Ascending aorta (tissue), 2 donors: ENCODE measurements around the gene F2R. TPM values are rescaled to one million over a fixed set of nuclear protein-coding genes. Genes with fewer than 3 reads are reported as not detected.
"Not testable (repeated sequence)": the region's sequence is repeated elsewhere in the genome, so short reads cannot be mapped to it uniquely, and the experiment has no call there.

Experiments
- DNase-seq, 2 donors: peaks; one replicate each; pipeline ENCODE4 v3.0.0-alpha.2; 2019; ENCODE audit warnings: low spot score in 2 of 2
- H3K27ac ChIP-seq, 2 donors: fragments of 200-600 bp; sonication (generic); one replicate each; pipeline ENCODE4 v1.5.1; 2016 to 2017; ENCODE audit warnings: mild to moderate bottlenecking in 1 of 2
- H3K27me3 ChIP-seq: fragments of 200-600 bp; sonication (generic); one replicate; pipeline ENCODE4 v1.5.1; 2017
- H3K36me3 ChIP-seq, 2 donors: fragments of 200-600 bp; sonication (generic); one replicate each; pipeline ENCODE4 v1.5.1; 2016
- H3K4me1 ChIP-seq, 2 donors: fragments of 200-600 bp; sonication (generic); one replicate each; pipeline ENCODE4 v1.5.1; 2016 to 2017; ENCODE audit warnings: mild to moderate bottlenecking in 1 of 2
- H3K4me3 ChIP-seq, 2 donors: fragments of 200-600 bp; sonication (generic); one replicate each; pipeline ENCODE4 v1.5.1; 2016 to 2017; ENCODE audit warnings: mild to moderate bottlenecking in 1 of 2
- H3K9me3 ChIP-seq, 2 donors: fragments of 200-600 bp; sonication (generic); one replicate each; pipeline ENCODE4 v1.5.1; 2016
- CTCF ChIP-seq, 3 experiments: fragments of 200-600 bp in 2 of 3; fragments of 450-650 bp in 1 of 3; sonication (generic) in 2 of 3; IDR thresholded peaks; one replicate each; pipeline ENCODE4 v1.5.1; 2016 to 2019; ENCODE audit warnings: antibody characterized with exemption in 3 of 3, mild to moderate bottlenecking in 1 of 3, moderate library complexity in 1 of 3
- intact Hi-C: fragments of 100-400 bp; cut with DNase I; formaldehyde crosslinking; loops from one replicate; pipeline ENCODE4 v1.15.1; 2023
- total RNA-seq: library from RNA; depleted of rRNA; stranded (reverse); fragments of >200 nt; gene quantifications from one replicate; pipeline ENCODE4 v1.1.0, GENCODE V29; 2016

F2R gene
- total RNA-seq, 1 donor from 2014 or later, result 131 TPM

GRCh38 chr5:76732405-76733048, 16.6 kb downstream of the F2R start:
- intact Hi-C loops, result no loop called here
- Histone ChIP-seq H3K27me3 (no peaks in the 10 kb centered on the region), H3K27ac (no peak overlapping the region), H3K36me3 (peaks cover 0 to 6% of the 10 kb centered on the region in 2 donors), H3K4me3 (no peak overlapping the region), H3K4me1 (no peaks in the 10 kb centered on the region), H3K9me3 (peaks cover 13 to 23% of the 10 kb centered on the region in 2 donors)
- DNase-seq, result no peak
- TF ChIP-seq CTCF (IDR thresholded peaks at IDR 0.05), result no peak

GRCh38 chr5:76733049-76733417, 17.1 kb downstream of the F2R start:
- DNase-seq, result no peak
- H3K4me1 ChIP-seq, result no peaks in the 10 kb centered on the region
- no peaks in the 10 kb centered on the region for H3K27me3 ChIP-seq
- H3K9me3 ChIP-seq, result peaks cover 13 to 23% of the 10 kb centered on the region in 2 donors
- H3K27ac ChIP-seq, result no peak overlapping the region
- no peak overlapping the region for H3K4me3 ChIP-seq
- peaks cover 0 to 6% of the 10 kb centered on the region in 2 donors for H3K36me3 ChIP-seq
- TF ChIP-seq CTCF (IDR thresholded peaks at IDR 0.05), result no peak
- intact Hi-C loops, result no loop called here

GRCh38 chr5:76735762-76736545, 20.0 kb downstream of the F2R start:
- Histone ChIP-seq H3K4me1 (no peaks in the 10 kb centered on the region), H3K9me3 (no peaks in the 10 kb centered on the region), H3K27ac (no peak overlapping the region), H3K27me3 (no peaks in the 10 kb centered on the region), H3K4me3 (no peak overlapping the region), H3K36me3 (peaks cover 0 to 6% of the 10 kb centered on the region in 2 donors)
- DNase-seq, result no peak
- intact Hi-C loops, result no loop called here
- TF ChIP-seq CTCF (IDR thresholded peaks at IDR 0.05), result no peak

GRCh38 chr5:76736679-76737556, 21.0 kb downstream of the F2R start:
- intact Hi-C loops, result no loop called here
- Histone ChIP-seq H3K4me3 (no peak overlapping the region), H3K36me3 (peaks cover 0 to 6% of the 10 kb centered on the region in 2 donors), H3K27me3 (no peaks in the 10 kb centered on the region), H3K4me1 (no peaks in the 10 kb centered on the region), H3K27ac (no peak overlapping the region), H3K9me3 (no peaks in the 10 kb centered on the region)
- TF ChIP-seq CTCF (IDR thresholded peaks at IDR 0.05), result no peak
- DNase-seq, result no peak

- intact Hi-C loops, result no loop called here
- H3K36me3 ChIP-seq, result peaks cover 0 to under 1% of the 10 kb centered on the region in 2 donors
- no peak overlapping the region for H3K4me3 ChIP-seq
- no peak for TF ChIP-seq CTCF (IDR thresholded peaks at IDR 0.05)
- H3K9me3 ChIP-seq, result no peaks in the 10 kb centered on the region
- no peak for DNase-seq
- no peaks in the 10 kb centered on the region for H3K4me1 ChIP-seq
- H3K27me3 ChIP-seq, result no peaks in the 10 kb centered on the region
- H3K27ac ChIP-seq, result no peak overlapping the region
Observed at GRCh38 chr5:76737846-76738245, 21.9 kb downstream of the F2R start.

- H3K4me1 ChIP-seq, H3K36me3 ChIP-seq, H3K4me3 ChIP-seq, H3K27me3 ChIP-seq, H3K27ac ChIP-seq, H3K9me3 ChIP-seq, intact Hi-C loops, DNase-seq: not testable (repeated sequence)
Observed at GRCh38 chr5:76741506-76741905, 25.6 kb downstream of the F2R start.
